ENCODE measurements around the gene WDR70.

- TF ChIP-seq CTCF (IDR thresholded peaks at IDR 0.05; ENCODE audit: low read depth, low read length, missing input control) (no peak), REST (IDR thresholded peaks at IDR 0.05) (no peak), HNF4A (conservative IDR thresholded peaks at IDR 0.05) (no peak), ATF3 (IDR thresholded peaks at IDR 0.05) (no peak), FOXA1 (IDR thresholded peaks at IDR 0.05) (no peak), HNF4G (IDR thresholded peaks at IDR 0.05) (no peak), ZBTB33 (IDR thresholded peaks at IDR 0.05) (no peak)
These were observed 186.0 kb downstream of the WDR70 start for GRCh38 chr5:37565062-37565670.

All from liver (tissue), 3 donors.